GM19438 (cell line): ENCODE results near the gene LLGL1.

Source experiments
- ATAC-seq: cut with Tn5 transposase; IDR thresholded peaks from one replicate; pipeline ENCODE4 v1.9.1; 2021; ENCODE audit warnings: low read depth; ENCODE audit not compliant: unreplicated experiment

LLGL1 gene

DNA sequence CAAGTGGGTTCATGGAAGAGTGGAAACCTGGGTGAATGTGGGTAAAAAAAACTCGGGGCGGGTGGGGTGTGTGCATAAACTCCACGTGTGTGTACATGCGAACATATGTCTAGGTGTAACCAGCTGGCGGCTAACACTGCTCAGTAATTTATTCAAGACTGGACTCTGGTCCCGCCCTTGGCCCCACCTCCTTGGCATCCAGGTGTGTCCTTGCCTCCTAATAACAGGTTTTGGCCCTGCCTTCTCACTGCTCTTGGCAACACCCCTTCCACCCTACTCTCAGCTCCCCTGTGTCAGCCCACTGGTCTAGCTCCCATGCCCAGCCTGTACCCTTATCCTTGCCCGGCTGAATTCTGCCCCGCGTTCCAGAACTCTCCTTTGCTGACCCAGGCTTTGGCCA, 24.8 kb downstream of the LLGL1 start:
- ATAC-seq = no peak

DNA sequence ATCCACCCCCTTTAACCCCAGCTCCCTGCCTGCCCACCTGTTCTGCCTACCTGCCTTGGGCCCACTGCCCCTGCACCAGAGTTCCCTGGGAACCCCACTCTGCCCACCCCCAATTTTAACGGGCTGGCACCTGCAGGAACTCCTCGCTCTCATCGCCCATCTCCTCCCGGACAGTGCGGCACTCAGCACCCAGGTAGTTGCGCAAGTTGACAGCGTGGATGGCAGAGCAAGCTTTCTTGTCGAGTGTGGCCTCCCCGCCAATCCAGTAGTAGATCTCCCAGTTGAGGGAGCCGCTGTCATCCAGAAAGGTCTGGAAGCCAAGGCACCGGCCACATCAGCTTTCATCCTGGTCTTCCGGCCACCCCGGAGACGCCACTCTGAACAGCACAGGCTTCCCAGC, 25.3 kb downstream of the LLGL1 start:
- no peak for ATAC-seq

DNA sequence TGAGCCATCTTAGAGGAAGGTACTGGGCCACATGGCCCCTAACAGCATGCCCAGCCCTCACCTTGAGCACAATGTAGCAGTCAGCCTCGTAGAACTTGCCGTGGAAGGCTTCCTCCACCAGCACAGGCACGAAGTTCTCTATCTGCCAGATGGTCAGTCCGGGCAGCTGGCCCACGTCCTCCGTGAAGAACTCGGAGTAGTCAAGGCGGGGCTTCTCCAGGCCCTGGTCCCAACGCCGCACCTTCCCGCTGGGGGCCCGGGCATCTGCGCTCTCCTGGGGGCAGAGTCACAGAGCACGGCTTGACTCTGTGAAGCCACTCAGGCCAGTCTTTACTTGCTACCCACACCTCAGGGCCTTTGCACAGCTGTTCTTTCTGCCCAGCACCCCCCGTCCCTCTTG, 25.8 kb downstream of the LLGL1 start:
- no peak for ATAC-seq

DNA sequence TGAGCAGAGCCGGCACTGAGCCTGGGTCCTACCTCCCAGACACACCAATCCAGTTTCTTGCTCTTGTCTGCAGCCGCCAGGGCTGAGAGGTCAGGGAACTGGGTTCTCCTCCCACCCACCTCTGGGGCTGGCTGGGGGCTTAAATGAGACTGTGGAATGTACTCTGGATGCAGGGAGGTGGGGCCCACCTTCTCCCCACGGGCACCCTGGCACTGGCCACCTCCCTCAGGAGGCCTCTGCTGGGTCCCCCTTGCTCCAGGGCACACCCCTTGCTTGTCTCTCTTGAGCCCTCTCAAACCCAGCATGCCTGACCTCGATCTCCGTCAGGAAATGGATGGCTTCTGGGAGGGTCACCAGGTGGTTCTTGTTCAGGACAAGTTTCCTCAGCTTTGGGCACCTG, 26.7 kb downstream of the LLGL1 start:
- ATAC-seq = no peak

DNA sequence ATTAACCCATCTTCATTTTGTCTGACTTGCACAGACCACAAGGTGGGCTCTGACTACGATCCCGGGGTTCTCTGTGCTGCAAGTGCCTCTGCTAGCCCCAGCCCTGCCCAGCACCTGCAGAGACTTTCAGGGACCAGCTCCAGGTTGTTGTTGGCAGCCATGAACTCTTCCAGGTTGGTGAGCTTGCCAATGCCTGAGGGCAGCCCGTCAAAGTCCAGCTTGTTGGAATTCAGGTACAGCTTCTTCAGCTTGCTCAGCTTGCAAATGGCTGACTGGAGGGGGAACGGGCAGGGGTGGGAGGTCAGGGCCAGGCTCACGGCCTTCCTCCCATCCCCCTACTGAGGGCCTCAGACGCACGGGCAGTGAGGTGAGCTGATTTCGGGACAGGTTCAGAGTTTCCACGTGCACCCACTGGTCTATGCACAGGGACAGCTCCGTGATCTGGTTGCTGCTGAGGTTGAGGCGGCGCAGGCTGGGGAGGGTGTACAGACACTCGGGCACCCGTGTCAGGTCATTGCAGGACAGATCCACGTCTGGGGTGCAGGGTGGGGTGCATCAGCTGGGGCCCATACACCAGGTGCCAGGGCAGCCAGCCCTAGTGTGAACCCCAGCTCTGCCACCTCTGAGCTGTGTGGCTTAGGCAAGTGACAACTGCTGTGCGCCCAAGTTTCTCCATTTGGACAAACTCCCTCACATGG, 27.9 kb downstream of the LLGL1 start:
- no peak for ATAC-seq

DNA sequence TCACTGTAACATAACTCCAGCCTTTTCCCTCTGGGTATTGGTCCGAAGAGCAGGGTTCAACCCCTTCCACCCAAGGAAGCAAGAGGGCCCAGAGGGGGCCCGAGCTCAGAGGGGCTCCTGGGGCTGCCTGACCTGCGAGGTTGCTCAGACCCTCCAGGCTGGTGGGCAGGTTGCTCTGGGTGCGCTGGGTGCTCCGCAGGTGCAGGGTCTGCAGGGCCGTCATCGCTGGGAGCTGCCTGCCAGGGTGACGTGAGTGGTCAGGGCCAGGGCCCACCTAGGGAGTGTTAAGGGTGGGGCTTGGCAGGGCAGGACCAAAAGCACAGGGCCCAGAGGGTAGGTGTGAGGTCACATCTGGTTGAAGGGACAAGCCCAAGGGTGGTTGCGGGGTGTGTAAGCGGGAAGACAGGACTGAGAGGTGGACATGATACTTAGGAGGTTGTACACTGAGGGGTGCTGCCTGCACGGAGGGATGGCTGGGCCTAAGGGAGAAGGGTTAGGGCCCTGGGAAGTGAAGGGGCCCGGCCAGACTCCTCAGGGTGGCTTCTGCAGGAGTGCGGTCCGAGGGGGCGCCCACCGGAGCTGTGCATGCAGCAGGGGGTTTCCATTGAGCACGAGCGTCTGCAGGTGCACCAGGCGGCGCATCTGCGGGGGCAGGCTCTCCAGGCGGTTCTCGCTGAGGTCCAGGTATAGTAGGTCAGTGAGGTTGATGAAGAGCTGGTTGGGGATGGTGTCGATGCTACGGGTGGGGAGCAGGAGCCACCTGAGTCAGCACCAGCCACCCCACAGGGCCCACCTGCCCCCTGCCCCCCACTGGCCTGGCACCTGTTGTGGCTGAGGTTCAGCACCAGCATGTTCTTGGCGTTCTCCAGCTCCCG, 28.7 kb downstream of the LLGL1 start:
- ATAC-seq = no peak

DNA sequence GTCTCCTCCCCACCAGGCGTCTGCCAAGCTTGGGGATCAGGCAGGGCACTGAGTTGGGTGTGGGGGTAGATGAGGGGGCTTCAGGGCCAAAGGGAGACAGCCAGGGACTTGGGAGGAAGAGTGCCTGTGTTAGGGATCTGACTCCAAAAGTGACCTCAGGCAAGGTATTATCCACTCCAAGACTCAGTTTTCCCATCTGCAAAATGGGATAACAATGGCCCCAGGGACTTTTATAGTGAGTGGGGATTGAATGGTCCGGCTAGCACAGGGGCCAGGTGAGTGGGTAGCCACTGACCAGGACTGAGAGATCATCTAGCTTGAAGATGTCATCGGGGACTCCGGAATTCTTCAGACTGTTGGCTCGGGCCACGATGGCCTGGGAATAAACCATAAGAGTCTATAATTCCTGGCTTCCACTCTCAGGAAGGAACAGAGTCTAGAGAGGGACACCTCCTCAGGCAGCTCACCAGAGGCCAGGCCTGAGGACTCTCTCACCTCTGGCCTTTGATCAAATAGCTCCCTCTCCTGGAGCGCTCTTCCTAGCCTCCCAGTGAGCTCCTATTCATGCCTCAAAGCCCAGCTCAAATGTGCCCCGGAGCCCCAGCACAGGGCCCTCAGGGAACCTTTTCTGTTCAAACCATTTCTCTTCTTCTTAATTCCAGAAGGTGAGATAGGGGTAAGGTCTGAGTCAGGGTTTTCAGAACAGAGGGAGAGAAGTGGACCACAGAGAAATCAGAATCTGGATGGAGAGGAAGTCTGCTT, 29.6 kb downstream of the LLGL1 start:
- no peak for ATAC-seq

DNA sequence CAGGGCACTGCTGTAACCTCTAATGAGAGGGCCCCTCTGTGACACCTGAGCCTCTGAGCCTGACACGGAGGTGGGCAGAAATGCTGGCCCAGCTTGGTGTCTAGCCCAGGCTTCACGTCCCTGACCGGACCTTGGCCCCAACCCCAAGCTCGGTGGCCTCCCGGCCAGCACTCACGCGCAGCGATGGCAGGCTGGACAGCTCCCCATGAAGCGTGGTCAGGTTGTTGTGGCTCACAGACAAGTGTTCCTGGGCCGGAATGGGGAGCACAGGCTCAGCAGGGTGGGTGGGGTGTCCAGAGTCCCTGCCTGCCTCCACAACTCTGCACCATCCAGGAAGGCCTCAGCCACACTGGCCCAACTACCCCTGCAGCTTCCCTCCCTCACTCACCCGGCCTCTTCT, 30.9 kb downstream of the LLGL1 start:
- ATAC-seq = no peak

DNA sequence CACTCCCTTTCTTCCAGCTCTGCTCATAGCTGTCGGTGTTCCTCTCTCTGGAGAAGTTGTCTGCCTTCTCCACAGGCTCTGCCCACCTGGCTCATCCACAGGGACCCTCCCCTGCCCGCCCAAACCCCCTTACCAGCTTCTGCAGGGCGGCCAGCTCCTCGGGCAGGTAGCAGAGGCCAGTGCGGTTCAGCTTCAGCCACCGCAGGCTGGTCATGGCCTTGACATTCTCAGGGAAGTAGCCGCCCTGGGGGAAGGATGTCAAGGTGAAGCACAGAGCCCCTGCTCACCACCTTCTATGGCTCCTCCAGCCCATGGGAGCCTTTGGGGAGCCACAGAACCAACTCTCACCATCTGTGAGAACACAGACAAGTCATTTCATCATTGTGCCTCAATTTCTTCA, 31.3 kb downstream of the LLGL1 start:
- no peak for ATAC-seq

DNA sequence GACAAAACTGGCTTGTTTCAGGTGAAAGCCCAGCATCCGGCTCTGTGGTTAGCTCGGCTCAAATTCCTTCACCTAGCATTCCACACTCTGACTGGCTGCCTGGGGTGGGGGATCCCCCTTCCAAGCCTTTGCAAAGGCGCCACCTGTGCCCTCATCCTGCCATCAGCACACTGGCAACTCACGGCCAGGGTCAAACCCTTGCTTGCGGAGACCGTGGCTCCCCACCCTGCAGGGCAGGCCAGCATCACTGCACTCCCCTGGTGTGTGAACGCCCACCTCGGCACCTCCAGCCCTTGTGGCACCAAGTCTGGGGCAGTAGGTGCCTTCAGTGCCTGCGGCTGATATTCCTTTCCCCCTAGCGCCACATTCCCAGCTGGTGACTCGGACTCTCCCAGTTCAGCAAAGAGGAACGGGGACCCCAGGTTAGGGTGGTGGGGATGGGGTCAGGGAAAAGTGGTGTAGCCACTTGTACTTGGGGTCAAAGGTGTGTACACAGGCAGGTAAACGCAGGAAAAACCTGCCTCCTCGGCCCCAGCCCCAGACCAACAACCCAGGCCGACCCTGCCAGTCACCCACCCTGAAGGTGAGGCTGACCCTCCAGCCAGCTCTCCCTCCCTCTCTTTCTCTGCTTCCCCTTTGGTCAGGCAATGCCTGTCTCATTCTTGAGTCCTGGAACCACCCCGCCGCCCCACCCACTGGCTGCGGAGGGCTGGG, 32.0 kb downstream of the LLGL1 start:
- no peak for ATAC-seq

DNA sequence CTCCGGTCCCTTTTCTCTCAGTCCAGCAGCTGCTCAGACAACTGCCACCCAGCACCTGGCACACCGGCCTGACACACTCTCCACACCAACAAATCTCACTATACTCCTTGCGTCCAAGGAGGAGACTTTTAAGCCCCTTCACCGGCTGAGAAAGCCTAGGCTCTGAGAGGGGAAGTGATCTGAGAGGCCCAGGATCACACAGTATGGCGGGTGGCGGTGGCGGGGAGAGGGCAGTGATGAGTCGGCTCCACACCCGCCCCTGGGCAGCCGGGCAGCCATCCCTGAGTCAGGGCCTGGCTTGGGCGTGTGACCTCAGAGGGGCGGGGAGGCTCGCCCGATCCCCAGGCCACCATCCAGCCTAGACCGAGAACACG, 32.5 kb downstream of the LLGL1 start:
- ATAC-seq = no peak

DNA sequence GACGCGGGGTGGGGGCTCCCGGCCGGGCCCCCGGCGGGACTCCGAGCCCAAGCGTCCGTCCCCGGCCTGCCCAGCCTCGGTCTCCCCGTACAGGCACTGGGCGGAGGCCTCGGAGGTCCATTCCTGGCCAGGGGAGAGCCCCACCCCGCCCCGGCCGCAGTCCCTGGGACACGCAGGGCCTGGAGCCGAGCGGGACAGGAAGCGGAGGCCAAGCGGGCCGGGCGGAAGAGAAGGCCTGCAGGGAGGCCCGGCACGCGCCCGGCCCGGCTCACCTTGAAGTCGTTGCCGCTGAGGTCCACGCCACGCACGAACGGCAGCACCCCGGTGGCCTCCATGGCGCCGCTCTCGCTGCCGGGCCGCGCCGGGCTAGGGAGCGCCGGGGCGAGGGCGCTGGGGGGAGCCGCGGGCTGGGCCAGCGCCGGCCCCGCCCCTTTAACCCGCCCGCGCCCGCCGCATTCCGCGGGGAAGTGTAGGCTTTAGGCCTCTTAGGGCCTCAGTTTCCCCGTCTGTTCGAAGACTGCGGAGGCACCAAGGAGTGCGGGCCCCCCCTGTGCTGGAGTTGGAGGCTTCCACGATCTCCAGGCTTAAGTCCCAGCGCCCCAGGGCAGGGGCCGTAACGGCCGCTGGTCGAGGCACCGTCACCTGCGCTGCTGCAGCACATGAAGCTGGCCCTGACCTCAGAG, 33.1 kb downstream of the LLGL1 start, which contains the start of gene FLII:
TSS of gene FLII (minus strand) at position 383 of the 683 bp plus-strand sequence. CDS start at position 335, 48 bp downstream.
- no peak for ATAC-seq

DNA sequence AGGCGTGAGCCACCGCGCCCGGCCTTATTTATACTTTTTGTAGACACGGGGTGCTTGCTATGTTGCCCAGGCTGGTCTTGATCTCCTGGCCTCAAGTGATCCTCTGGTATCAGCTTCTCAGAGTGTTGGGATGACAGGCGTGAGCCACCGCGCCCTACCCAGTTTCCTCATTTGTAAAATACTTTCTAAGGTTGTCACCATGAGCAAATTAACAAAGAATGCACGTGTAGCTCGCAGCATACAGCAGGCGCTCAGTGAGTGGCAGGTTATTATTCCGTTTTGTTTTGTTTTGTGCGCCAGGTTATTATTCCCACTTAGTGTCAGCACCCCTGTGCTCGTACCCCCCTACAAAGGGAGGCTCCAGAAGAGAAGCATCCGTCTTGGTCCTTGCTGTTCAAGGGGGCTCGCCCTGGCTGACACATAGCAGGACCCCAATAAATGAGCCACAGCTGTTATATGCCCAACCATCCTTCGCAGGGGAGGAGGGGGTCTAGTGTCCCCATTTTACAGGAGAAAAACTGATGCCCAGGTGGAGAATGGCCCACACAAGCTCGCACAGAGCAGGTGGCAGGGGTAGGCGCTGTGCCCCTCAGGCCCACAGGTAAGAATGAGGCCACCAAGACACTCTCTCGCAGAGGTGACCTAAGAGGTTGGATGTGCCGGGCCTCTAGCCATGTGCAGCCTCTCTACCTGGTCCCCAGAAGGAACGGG, 34.3 kb downstream of the LLGL1 start:
- ATAC-seq = no peak

DNA sequence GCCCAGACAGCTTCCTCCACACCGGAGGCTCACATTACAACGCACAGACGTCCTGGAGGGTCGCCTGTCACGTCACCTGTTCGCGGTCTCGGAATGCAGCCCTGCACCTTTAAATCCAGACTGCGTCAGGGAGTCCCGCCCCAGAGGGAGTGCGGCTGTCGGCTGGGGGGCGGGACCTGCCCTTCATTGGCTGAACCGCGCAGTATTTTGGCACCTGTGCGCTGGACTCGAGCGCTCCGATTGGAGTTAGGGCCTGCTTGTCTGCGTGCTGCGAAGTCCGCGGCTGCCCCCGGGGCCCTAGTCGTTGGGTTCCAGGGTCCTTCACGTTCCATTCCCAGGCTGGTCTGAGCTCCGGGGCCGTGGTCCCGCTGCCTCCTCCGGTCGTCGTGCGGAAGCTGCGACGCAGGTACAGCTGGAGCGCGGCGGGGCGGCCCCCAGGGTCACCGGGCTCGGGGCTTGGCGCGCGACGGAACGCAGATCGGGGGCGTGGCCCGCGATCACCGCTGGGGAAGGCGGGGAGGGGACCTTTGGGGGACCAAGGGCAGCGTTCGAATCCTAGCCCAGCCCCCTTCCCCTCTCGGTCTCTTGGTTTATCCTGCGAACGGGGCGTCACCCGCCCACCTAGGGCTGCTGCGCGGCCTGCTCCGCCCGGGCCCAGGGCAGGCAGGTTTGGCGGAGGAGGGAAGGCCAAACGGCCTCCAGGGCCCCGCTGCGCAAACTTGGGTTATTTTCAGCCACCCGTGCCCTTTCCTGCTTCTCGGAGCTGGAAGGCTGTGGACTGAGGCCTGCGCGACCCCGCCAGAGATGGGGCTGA, 35.1 kb downstream of the LLGL1 start, which contains the start of gene MIEF2:
TSS of gene MIEF2 (plus strand) at position 331 of the 814 bp plus-strand sequence. CDS start 2,059 bp downstream, outside the sequence.
- ATAC-seq = peak; percentile 80

DNA sequence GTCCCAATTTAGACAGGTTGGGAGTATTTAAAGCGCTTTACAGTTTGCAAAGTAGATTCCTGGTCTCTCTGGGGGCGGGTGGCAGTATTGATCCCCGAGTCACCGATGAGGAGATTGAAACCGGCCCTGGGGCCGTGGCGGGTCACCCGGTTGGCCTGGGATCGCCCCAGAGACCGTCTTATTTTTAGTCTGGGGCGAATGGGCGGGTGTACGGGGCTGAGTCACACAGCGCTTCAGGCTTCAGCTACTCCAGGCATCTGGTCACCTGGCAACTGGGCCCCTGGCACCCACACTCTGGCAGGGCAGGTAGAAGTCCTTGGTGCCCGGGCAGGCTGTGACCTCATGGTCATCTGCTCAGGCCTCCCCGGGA, 35.7 kb downstream of the LLGL1 start:
- no peak for ATAC-seq

DNA sequence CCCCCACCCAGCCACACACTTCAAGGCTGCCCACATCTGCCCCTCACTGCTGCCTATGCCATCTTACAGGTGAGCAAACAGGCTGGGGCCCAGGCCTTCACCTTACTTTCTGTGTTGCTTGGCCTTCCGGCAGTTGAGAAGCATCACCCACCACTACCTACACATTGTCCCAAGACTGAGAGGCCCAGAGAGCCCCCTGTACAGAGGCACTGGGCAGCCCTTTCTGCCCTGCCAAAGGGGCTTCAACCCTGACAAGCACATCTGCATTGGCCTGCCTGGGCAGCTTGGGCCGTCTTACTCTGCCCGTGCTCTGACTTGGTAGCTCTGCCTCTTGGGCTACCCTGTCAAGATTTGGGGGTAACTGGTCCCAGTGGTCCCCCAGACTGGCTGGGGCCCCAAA, 36.2 kb downstream of the LLGL1 start:
- ATAC-seq = no peak

DNA sequence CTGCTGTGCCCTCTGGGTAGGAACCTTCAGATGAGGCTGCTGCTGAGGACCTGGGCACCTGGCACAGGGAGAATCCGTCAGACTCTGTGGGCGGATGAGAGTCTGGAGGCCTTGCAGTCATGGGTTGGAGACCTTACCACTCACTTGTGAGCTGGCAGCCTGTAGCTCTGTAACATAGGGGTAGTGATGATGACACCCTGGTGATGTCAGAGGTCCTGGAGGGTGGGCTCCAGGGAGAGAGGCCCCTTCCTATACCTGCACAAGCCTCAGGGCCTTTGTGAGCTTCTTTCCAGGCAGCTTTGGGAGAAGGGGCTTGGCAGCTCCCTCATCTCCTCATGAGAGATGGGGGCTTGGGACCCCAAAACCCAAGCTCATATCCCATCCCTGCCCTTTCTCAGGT, 36.7 kb downstream of the LLGL1 start:
- ATAC-seq = no peak

DNA sequence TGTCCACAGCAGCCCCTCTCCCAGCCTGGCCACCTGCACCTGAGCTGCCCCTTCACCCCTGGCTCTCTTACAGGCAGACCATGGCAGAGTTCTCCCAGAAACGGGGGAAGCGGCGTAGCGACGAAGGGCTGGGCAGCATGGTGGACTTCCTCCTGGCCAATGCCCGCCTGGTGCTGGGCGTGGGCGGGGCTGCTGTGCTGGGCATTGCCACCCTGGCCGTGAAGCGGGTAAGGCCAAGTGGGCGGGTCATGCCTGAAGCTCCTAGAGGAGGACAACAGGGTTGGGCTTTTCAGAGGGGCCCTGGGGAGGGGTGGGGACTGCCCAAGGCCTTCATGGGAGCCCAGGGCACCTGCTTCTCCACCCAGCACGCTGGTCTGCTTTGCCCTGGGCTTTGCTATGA, 37.2 kb downstream of the LLGL1 start:
- ATAC-seq = no peak
